Measurements from ENCODE around the gene FLVCR1. TPM values are rescaled to one million over a fixed set of nuclear protein-coding genes. Genes with fewer than 3 reads are reported as not detected.

Gene FLVCR1
- total RNA-seq, 2 experiments from 2014 or later, result 11.9 to 12.2 TPM

GRCh38 chr1:212820969-212821368 is 37.1 kb upstream of the FLVCR1 start:
- intact Hi-C loops (cut with micrococcal nuclease), result no loop called here
- no peak overlapping the region for H3K4me3 Mint-ChIP-seq
- peaks cover 12% of the 10 kb centered on the region for H3K9me3 Mint-ChIP-seq
- DNase-seq (no peak), ATAC-seq (no peak)
- no peaks in the 10 kb centered on the region for H3K27me3 Mint-ChIP-seq
- TF ChIP-seq CTCF (IDR thresholded peaks at IDR 0.05), result no peak
- ChIA-PET CTCF (interaction anchor here (0.7 to 2.7 kb wide), 2 partner anchors 26 to 156 kb away, joined by 3 to 7 read pairs; no protein-coding TSS in a partner anchor), POLR2A (no interaction called here)
- H3K4me1 Mint-ChIP-seq (ENCODE audit: low read depth), result peaks cover 5% of the 10 kb centered on the region
- H3K36me3 Mint-ChIP-seq (ENCODE audit: low read depth), result peaks cover 9% of the 10 kb centered on the region
- H3K27ac Mint-ChIP-seq, result no peak overlapping the region

- Mint-ChIP-seq H3K4me3 (no peak overlapping the region), H3K27ac (no peak overlapping the region), H3K9me3 (peaks cover 17% of the 10 kb centered on the region), H3K27me3 (peaks cover 2% of the 10 kb centered on the region), H3K36me3 (ENCODE audit: low read depth) (peaks cover 11% of the 10 kb centered on the region), H3K4me1 (ENCODE audit: low read depth) (peaks cover 5% of the 10 kb centered on the region)
- no peak for ATAC-seq
- DNase-seq, result no peak
- no peak for TF ChIP-seq CTCF (IDR thresholded peaks at IDR 0.05)
- intact Hi-C loops (cut with micrococcal nuclease), result no loop called here
- ChIA-PET POLR2A (no interaction called here), CTCF (interaction anchor here (1.0 to 1.1 kb wide), 2 partner anchors 8 to 158 kb away, joined by 3 to 4 read pairs; no protein-coding TSS in a partner anchor)
Observed at GRCh38 chr1:212822956-212823355, 35.1 kb upstream of the FLVCR1 start.

- POLR2A ChIA-PET, result no interaction called here
Observed at GRCh38 chr1:212824201-212824600, 33.9 kb upstream of the FLVCR1 start.

GRCh38 chr1:212825798-212826452 is 32.1 kb upstream of the FLVCR1 start:
- Mint-ChIP-seq H3K27me3 (peaks cover 2% of the 10 kb centered on the region), H3K27ac (no peak overlapping the region), H3K4me3 (no peak overlapping the region), H3K4me1 (ENCODE audit: low read depth) (no peaks in the 10 kb centered on the region), H3K9me3 (peaks cover 17% of the 10 kb centered on the region), H3K36me3 (ENCODE audit: low read depth) (peaks cover 11% of the 10 kb centered on the region)
- POLR2A ChIA-PET, result no interaction called here
- intact Hi-C loops (cut with micrococcal nuclease), result no loop called here
- CTCF ChIA-PET, result interaction anchor here (1.1 kb wide), 1 partner anchor 169 kb away, joined by 3 read pairs; no protein-coding TSS in a partner anchor
- no peak for ATAC-seq
- no peak for TF ChIP-seq CTCF (IDR thresholded peaks at IDR 0.05)
- DNase-seq, result no peak

More at GRCh38 chr1:212824201-212824600, 33.9 kb upstream of the FLVCR1 start:
- ATAC-seq (no peak), DNase-seq (no peak)
- H3K4me3 Mint-ChIP-seq, result no peak overlapping the region
- H3K27ac Mint-ChIP-seq, result no peak overlapping the region
- H3K4me1 Mint-ChIP-seq (ENCODE audit: low read depth), result peaks cover 5% of the 10 kb centered on the region
- CTCF ChIA-PET, result interaction anchor here (1.1 kb wide), 1 partner anchor 10 kb away, joined by 4 read pairs; no protein-coding TSS in a partner anchor
- peaks cover 11% of the 10 kb centered on the region for H3K36me3 Mint-ChIP-seq (ENCODE audit: low read depth)
- no peak for TF ChIP-seq CTCF (IDR thresholded peaks at IDR 0.05)
- H3K9me3 Mint-ChIP-seq, result peaks cover 17% of the 10 kb centered on the region
- intact Hi-C loops (cut with micrococcal nuclease), result no loop called here
- H3K27me3 Mint-ChIP-seq, result peaks cover 2% of the 10 kb centered on the region

GRCh38 chr1:212827171-212827776 is 30.8 kb upstream of the FLVCR1 start:
- TF ChIP-seq CTCF (IDR thresholded peaks at IDR 0.05), result no peak
- DNase-seq (no peak), ATAC-seq (no peak)
- Mint-ChIP-seq H3K4me1 (ENCODE audit: low read depth) (no peaks in the 10 kb centered on the region), H3K27me3 (peaks cover 5% of the 10 kb centered on the region), H3K27ac (no peak overlapping the region), H3K4me3 (no peak overlapping the region), H3K9me3 (peaks cover 17% of the 10 kb centered on the region), H3K36me3 (ENCODE audit: low read depth) (peaks cover 11% of the 10 kb centered on the region)
- intact Hi-C loops (cut with micrococcal nuclease), result no loop called here
- ChIA-PET CTCF (interaction anchor here (1.2 to 1.4 kb wide), 2 partner anchors 12 to 167 kb away, joined by 3 to 5 read pairs; no protein-coding TSS in a partner anchor), POLR2A (no interaction called here)
